GM18505 (cell line): ENCODE results near the gene CAMK2G.

ENCODE experiments used
- ATAC-seq: cut with Tn5 transposase; IDR thresholded peaks from one replicate; pipeline ENCODE4 v1.9.1; 2021; ENCODE audit not compliant: unreplicated experiment
- POLR2A ChIP-seq: IDR thresholded peaks from 4 replicates; pipeline ENCODE4 v1.6.1; 2011; ENCODE audit warnings: borderline replicate concordance; ENCODE audit not compliant: insufficient read depth, insufficient read length; ENCODE audit errors: extremely low read depth

The CAMK2G gene

DNA sequence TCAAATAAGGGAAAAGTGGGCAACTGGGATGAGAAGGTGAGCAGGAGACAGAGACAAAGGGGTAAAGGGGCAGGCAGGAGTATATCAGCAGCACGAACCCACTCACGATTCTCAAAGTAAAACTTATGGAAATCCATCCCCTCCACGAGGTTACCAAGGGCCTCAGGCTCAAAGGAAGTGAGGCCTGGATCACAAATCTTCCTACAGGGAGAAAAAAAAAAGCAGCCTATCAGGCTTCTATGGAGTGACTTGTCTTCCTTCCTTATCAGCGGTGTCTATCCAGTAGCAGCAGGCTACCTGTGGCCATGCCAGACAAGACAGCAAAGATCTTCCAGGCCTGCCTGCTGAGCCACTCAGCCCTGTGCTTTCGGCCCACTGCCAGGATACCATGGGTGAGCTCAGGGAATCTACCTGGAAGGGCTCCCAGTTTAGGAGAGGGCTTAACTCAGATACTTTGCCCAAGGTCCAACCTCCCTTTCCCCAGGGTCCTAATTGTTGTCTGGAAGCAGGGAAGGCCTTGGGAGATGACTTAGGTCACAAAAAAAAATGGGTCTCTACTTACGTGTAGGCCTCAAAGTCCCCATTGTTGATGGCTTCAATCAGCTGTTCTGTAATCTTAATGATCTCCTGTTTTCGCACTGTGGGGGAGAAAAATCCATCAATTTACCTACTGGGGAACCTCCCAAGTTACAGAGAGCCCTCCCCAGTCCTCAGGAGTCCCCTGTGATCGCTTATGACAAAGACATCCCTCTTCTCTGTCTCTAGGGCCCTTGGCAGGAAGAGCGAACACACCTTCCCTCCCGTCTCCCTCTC lies 57.2 kb downstream of the CAMK2G start:
- TF ChIP-seq POLR2A: no peak
- ATAC-seq: no peak

DNA sequence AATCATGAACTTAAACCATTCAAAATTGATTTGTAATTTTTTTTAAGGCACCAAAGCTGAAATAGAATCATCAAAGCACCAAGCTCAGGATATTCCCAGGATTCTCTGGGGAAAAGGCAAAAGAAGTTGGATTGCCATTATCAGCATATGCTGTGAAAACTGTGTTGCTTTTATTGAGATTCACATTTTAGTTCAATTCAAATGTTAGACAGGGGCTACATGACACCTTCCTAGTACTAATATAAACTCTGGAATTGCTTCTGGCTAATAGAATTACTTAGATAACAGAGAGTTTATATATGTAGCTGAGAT lies 58.7 kb downstream of the CAMK2G start:
- TF ChIP-seq POLR2A: no peak
- ATAC-seq: no peak

DNA sequence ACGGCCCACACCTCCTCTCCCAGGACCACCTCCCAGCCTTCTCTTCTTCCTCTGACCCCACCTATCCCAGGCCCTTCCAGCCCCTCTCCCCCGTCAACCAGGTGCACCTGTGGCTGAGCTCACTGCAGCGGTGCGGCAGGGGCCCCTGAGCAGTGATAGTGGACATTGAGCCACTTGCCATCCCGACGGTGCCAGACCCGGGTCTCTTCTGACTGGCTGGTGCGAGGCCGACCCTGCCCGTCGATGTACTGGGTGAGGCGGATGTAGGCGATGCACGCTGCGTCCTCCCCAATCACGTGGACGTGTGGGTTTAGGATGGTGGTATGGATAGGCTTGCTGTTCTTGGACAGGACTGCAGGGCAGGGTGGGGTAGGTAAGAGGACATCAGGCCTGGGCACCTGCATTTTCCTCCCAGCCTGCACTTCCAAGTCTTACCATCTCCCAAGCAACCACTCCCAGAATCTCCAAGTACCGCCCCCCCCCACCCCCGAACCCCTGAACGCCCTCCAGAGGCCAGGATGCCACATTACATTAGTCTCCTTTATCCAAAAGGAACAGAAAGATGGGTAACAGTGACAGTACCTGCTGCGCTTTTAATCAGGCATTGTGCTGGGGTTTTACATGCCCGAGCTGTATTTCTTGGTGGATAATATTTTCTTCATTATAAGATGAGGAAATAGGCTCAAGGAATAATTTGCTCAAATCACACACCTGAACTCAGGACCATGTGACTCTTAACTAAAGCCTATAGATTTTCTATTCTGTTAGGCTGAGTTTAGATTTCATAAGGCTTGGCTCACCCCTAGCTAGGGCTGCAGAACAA lies 59.2 kb downstream of the CAMK2G start:
- ATAC-seq: no peak
- no peak for TF ChIP-seq POLR2A

DNA sequence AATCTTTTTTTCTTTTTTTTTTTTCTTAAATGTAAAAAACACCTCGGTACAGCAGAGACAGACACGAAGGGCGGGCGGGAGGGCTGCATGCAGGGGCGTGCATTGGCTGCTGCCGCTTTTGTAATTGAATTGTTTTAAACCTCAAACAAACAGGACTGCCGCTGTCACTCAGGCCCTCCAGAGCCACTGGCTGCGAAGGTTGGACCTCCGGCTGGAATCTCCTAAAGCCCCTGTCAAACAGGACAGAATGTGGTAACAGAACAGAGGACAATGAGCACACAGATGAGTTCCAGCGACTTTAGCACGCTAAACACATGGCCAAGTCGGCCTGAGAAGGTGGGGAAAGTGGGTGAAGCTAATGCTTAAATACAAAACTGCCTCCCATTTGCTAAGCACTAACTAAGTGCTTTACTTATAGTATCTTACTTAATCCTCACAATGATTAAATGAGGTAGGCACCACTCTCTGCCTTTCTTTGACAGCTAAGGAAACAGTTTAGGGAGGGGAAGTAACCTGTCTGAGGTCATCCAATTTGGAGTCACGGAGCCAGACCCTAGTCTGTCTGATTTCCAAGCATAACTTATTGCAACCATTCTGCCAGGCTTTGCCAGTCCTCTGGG lies 60.0 kb downstream of the CAMK2G start:
- ATAC-seq: no peak
- TF ChIP-seq POLR2A: no peak

DNA sequence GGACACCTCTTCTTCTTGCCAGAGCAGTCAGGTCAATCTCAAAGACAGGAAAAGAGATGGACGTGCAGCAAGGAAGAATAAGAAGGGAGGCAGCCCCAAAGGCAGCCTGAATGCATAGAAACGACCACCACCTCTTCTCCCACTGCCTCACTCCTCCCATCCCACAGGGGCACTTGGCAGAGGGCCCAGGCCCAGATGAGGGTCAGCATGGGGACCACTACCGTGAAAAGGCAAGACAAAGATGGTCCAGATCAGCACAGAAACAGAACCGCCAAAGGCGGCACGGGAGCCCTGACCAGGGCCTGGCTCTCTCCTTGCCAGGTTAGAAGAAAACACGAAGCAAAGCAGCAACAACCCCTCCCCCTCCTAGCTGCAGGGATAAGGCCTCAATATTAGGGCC lies 61.0 kb downstream of the CAMK2G start:
- TF ChIP-seq POLR2A: no peak
- ATAC-seq: no peak

DNA sequence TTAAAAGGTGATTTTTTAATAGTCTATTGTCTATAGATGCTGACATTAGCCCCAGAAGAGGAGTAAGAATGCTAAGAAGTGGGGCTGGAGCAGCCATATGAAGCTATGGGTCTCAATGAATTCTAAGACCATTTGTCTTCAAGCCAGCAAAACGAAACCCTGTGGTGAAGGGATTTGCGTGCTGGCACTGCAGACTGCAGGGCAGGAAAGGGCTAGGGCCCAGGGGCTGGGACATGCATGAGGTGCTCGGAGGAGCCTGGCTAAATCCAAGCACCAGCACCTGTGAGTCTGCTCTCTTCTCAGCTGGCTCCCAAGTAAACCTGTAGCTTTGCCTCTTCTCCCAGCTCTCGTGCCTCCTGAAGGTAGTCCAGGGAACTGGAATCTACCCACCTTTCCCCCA lies 61.7 kb downstream of the CAMK2G start:
- TF ChIP-seq POLR2A: no peak
- no peak for ATAC-seq

DNA sequence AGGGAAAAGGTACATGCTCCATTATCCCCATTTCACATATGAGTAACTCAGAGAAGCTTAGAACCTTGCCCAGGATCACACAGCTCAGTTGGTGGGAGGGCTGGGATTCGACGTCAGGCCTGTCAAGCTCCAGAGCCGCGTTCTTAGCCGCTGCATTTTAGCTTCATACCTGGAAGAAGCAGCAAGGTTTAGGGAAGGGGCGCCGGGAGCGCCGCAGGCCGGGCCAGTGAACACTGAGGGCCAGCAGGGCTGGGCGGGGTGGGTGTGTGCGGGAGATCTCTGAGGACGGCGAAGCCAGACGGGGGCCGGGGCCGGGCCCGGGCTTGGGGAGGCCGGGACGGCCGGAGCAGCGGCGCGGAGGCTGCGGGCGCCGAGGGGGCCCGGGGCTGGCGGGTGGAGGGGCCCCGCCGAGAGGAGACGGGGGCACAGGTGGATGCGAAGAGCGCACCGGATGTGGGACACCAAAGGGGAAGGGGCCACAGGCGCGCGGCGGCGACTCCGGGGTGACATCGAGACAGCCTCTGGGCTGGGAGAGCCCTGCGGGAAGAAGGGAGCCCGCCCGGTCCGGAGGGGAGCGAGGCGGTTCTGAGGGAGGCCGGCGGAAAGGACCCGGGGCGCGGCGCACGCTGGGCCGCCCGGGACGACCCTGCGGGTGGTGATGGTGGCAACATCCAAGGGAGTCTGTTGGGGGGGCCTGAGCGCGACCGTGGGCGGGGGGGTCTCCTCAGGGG lies 63.5 kb downstream of the CAMK2G start:
- ATAC-seq: peak; percentile 24
- TF ChIP-seq POLR2A: no peak

DNA sequence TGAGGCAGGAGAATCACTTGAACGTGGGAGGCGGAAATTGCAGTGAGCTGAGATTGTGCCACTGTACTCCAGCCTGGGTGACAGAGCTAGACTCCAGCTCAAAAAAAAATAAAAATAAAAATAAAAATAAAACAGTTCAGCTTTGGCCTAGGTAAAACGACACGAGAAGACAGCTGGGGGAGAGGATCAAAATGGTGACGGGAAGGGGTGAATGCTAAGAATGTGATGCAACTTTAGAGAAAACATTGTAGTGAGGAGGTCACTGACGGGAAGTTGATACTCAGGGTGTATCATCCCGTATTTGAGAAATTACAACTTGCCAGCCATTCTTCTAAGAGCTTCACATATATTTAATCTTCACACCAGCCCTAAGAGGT lies 64.0 kb downstream of the CAMK2G start:
- no peak for TF ChIP-seq POLR2A
- ATAC-seq: no peak

DNA sequence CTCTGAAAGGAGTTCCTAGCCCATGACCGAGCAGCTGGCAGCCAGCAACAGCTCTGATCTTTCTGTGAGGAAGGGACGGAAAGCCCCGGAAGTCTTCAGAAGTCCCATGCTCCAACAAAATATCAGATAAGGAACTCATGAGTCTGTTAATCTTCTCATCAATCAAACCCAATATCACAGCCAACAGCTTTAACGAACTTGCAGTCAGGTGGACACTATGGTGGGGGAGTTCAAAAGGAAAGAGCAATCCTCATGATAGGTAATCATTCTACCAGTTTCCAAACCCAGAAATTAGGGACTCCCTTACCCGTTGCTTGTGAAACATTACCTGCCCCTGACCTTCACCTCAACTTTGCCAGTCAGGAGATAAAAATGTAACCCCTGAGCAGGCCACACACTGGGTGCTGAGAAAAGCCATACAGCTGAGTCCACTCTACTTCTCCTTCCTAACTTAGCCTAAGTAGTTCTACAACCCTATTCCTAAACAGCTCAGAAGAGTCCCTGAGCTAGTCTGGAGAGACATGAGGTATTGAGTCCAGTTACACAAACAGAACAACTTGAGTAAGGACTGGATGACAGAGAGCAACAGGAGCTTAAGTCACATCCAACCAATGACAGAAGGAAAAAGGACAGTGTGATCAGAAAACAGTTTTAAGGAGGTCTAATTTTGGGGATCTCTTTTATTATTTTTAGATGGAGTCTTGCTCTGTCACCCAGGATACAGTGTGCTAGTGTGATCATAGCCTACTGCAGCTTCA lies 65.1 kb downstream of the CAMK2G start:
- no peak for TF ChIP-seq POLR2A
- ATAC-seq: no peak

DNA sequence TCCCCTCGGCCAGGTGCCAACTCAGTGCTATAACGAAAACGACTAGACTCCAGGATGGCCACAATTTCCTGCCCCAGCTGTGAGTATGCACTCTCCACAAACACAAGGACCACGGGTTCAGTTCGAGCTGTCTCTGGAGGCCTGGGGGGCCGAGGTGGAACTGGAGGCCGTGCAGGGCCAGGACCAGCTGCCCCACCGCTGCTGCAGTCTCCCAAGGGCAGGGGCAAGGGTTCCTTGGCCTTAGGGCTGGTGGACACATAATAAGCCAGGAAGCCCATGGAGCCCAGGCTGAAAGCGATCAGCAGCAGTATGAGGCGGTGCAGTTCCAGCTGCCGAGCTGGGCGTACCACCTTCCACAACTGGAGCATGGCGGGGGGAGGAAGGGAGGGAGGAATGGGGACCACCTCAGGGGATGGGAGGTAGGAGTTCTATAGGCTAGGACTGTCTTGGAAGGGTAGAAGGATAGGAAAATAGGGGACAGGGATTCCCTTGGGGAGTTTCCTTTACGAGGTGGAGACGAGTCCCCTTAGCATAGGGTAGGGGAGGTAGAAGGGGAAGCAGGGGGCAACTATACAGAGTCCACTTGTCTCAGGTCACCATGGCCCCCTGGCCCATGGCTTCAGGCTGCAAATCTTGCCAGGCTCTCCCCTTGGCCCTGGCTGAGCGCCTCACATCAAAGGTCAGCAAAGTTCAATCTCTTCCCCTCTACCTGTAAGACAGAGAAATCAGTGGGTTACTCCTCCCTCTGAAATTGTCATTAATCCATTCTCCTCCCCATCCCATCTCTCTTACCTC lies 66.1 kb downstream of the CAMK2G start:
- ATAC-seq: no peak
- TF ChIP-seq POLR2A: no peak

DNA sequence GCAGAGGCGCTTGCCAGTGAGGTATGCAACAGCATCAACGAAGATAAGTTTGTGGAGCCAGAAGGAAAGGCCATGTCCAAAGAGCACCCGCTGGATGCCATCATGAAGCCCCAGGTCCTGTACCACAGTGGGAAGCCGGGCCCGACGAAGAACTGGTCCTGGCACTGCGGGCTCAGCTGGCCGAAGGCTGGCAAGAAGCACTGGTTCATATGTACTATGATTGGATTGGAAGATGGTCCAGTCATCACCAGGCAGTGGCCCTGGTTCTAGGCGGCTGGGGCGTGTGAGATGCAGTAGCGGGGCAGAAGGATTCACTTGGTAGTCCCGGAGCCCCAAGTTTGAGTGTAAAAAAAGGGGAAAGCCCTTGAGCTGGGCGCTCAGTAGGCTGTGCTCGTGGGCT lies 66.9 kb downstream of the CAMK2G start:
- TF ChIP-seq POLR2A: no peak
- no peak for ATAC-seq
